ENCODE data around the gene ACP5.

The ACP5 gene

GRCh38 chr19:11552666-11553372 is 24.6 kb downstream of the ACP5 start:
- DNase-seq (ENCODE audit: extremely low read depth, insufficient read length): no peak
- no peak for TF ChIP-seq CTCF (IDR thresholded peaks at IDR 0.05; ENCODE audit: insufficient read depth, low read length, poor library complexity, severe bottlenecking)
- H3K27me3 ChIP-seq (replicated peaks; ENCODE audit: control insufficient read depth, insufficient read depth, low read length): no peaks in the 10 kb centered on the region
- peaks cover 16% of the 10 kb centered on the region for H3K36me3 ChIP-seq (ENCODE audit: control insufficient read depth, insufficient read depth, low read length)
- H3K4me3 ChIP-seq (replicated peaks; ENCODE audit: low read depth, low read length): no peak overlapping the region

GRCh38 chr19:11551603-11552235 is 25.7 kb downstream of the ACP5 start:
- H3K4me3 ChIP-seq (replicated peaks; ENCODE audit: low read depth, low read length): no peak overlapping the region
- no peaks in the 10 kb centered on the region for H3K27me3 ChIP-seq (replicated peaks; ENCODE audit: control insufficient read depth, insufficient read depth, low read length)
- DNase-seq (ENCODE audit: extremely low read depth, insufficient read length): no peak
- TF ChIP-seq CTCF (IDR thresholded peaks at IDR 0.05; ENCODE audit: insufficient read depth, low read length, poor library complexity, severe bottlenecking): peak; percentile 53
- H3K36me3 ChIP-seq (ENCODE audit: control insufficient read depth, insufficient read depth, low read length): peaks cover 16% of the 10 kb centered on the region

- TF ChIP-seq CTCF (IDR thresholded peaks at IDR 0.05; ENCODE audit: insufficient read depth, low read length, poor library complexity, severe bottlenecking): no peak
- Histone ChIP-seq H3K27me3 (replicated peaks; ENCODE audit: control insufficient read depth, insufficient read depth, low read length) (no peaks in the 10 kb centered on the region), H3K36me3 (ENCODE audit: control insufficient read depth, insufficient read depth, low read length) (peaks cover 13% of the 10 kb centered on the region), H3K4me3 (replicated peaks; ENCODE audit: low read depth, low read length) (no peak overlapping the region)
- no peak for DNase-seq (ENCODE audit: extremely low read depth, insufficient read length)
Measured at GRCh38 chr19:11550265-11550664, 27.2 kb downstream of the ACP5 start.

GRCh38 chr19:11549386-11549953 is 28.0 kb downstream of the ACP5 start:
- Histone ChIP-seq H3K27me3 (replicated peaks; ENCODE audit: control insufficient read depth, insufficient read depth, low read length) (no peaks in the 10 kb centered on the region), H3K4me3 (replicated peaks; ENCODE audit: low read depth, low read length) (no peak overlapping the region), H3K36me3 (ENCODE audit: control insufficient read depth, insufficient read depth, low read length) (peaks cover 13% of the 10 kb centered on the region)
- TF ChIP-seq CTCF (IDR thresholded peaks at IDR 0.05; ENCODE audit: insufficient read depth, low read length, poor library complexity, severe bottlenecking): no peak
- no peak for DNase-seq (ENCODE audit: extremely low read depth, insufficient read length)

GRCh38 chr19:11547929-11548700 is 29.3 kb downstream of the ACP5 start:
- no peak for TF ChIP-seq CTCF (IDR thresholded peaks at IDR 0.05; ENCODE audit: insufficient read depth, low read length, poor library complexity, severe bottlenecking)
- Histone ChIP-seq H3K36me3 (ENCODE audit: control insufficient read depth, insufficient read depth, low read length) (peaks cover 8% of the 10 kb centered on the region), H3K4me3 (replicated peaks; ENCODE audit: low read depth, low read length) (no peak overlapping the region), H3K27me3 (replicated peaks; ENCODE audit: control insufficient read depth, insufficient read depth, low read length) (no peaks in the 10 kb centered on the region)
- DNase-seq (ENCODE audit: extremely low read depth, insufficient read length): no peak
